Stimulated activated CD8-positive, alpha-beta memory T cell treated with anti-CD3 and anti-CD28 coated beads, Interleukin-2, amount 100 ng/mL, for 48 hours (primary cell): ENCODE results near the gene CHD1.
"Not testable (repeated sequence)": the region's sequence is repeated elsewhere in the genome, so short reads cannot be mapped to it uniquely, and the experiment has no call there.

Experiments
- DNase-seq, 2 donors: peaks; one replicate each; pipeline ENCODE4 v3.0.0-alpha.2; 2020; ENCODE audit warnings: low read depth in 2 of 2

CHD1 gene

DNA sequence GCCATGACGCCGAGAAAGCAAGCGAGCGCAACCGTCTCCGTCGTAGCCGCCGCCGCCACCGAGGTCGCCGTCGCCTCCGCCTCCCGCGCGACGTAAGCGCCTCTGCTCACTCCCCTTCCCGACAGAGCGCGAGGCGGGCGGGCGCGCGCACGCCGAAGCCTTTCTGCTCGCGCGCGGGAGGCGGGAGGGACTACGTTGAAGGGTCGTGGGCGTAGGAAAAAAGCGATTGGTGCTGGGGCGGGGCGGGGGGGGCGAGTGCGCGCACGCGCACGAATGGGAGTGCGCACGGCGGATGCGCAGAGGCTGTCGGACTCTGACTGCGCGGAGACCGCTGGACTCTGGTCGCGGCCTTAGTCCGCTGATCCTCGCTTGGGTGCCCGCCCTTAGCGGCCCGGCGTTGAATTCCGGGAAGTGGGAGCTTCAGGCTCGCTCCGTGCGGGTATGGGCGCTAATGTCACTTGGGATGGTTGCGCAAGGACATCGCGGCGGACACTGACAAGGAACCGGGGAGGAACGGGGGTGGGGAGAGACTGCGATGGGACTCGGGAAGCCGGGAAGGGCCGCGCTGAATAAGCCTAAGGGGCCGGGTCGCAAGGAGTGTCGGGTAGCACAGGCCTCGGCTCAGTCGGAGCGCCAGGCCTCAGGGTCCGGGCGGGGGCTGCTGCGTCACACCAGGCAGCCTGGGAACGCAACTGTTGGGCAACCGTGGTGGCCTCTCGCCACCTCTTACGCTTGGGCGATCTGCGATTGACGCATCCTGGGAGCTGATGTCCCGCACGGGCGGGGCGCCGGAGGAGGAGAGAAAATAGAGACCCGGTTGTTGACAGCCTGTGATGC, at the start of gene CHD1:
CHD1 (minus strand) TSS at position 135 of the 837 bp plus-strand sequence. CDS start 2,621 bp downstream, outside the sequence.
- DNase-seq = peak; percentile 90 to 91

- DNase-seq = no peak
Observed at GRCh38 chr5:98978528-98978927, 49.7 kb upstream of the CHD1 start.

- no peak for DNase-seq
Observed at GRCh38 chr5:98977723-98978122, 48.9 kb upstream of the CHD1 start.

DNA sequence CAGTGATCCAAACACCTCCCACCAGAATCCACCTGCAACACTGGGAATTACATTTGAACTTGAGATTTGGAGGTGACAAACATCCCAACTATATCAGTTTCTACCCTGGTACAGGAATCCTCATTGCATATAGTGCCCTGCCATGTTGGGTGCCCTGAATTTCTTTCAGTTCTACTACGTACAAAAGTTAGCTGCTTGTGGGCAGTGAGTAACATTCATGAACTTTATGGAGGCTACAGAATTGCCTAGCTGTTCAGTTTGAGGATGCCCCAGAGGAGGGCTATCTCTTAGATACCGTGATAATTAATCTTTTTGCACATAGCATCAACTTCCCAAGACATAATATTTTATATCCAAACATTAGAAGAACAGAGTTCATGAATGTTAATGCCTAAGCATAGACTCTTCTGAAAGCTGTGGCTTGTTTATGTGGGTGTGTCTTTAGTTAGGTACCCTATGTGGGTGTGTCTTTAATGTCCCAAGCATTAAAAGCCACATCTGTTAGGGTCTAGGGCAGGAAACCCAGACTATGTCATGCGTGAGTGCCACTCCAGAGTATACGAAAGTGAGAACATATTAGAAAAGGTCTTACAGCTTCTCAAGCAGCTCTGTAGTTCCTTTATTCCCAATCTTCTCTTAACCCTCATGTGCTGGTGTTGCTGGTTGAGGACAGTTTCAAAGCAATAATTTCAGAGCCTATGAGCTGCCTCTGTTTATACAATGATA, 47.0 kb upstream of the CHD1 start:
- no peak for DNase-seq

- DNase-seq = no peak
Observed at GRCh38 chr5:98975223-98975622, 46.4 kb upstream of the CHD1 start.

- DNase-seq = no peak
Observed at GRCh38 chr5:98969400-98969799, 40.6 kb upstream of the CHD1 start.

- DNase-seq = no peak
Observed at GRCh38 chr5:98968056-98968564, 39.3 kb upstream of the CHD1 start.

- no peak for DNase-seq
Observed at GRCh38 chr5:98965226-98965625, 36.4 kb upstream of the CHD1 start.

DNA sequence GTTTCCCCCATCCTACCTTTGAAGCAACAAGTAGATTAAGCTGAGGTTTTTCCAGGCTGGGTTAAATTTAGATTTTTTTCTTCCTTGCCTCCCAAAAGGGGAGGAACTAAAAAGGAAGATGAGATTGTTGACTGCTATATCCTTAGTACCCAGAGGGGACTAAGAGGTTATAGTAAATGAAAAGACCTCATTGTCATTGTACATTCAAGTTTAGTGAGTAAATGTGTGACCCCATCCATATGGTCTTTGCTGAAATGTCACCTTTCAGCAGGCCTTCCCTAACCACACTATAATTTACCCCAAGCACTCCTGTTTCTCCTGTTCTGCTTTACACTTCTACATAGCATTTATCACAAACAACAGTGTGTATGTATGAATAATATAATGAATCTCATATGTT, 35.8 kb upstream of the CHD1 start:
- DNase-seq = no peak

DNA sequence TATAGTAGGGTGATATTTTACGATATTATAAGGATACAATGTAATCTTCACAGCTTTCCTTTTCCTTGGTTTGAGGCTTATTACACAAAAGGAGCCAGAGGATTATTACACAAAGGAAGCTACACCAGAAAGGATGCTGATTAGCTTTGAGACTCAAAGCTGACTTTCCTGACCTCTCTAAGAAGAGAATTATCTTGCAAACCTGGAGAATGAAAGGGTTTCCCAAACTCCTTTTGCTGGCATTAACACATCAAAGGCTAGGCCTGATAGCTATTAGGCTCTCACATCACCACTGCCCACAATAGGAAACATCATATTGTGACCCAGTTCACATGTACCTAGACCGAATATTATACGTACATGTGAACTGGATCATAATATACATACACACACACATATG, 34.2 kb upstream of the CHD1 start:
- DNase-seq = no peak

- no peak for DNase-seq
Observed at GRCh38 chr5:98962587-98962986, 33.8 kb upstream of the CHD1 start.

- no peak for DNase-seq
Observed at GRCh38 chr5:98961665-98962344, 33.0 kb upstream of the CHD1 start.

DNA sequence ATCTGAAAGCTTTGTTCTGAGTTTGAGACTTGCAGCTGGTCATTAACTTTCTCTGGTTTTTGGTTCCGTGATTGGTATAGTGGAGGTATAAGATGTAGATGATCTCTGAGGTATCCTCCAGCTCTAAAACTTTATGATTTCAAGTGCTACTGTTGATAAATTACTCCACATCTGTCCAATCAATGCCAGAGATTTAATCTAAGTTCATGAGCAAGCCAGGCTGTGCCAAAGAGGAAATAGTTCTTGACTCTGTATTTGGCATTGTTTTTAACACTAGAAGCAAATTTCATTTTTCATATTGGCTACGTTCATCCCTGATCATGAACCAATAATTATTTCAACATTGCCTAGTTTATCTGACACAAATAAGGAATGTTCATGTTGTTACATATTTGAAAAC, 28.5 kb upstream of the CHD1 start:
- DNase-seq = no peak

- not testable (repeated sequence) for DNase-seq
Observed at GRCh38 chr5:98955888-98956287, 27.1 kb upstream of the CHD1 start.

DNA sequence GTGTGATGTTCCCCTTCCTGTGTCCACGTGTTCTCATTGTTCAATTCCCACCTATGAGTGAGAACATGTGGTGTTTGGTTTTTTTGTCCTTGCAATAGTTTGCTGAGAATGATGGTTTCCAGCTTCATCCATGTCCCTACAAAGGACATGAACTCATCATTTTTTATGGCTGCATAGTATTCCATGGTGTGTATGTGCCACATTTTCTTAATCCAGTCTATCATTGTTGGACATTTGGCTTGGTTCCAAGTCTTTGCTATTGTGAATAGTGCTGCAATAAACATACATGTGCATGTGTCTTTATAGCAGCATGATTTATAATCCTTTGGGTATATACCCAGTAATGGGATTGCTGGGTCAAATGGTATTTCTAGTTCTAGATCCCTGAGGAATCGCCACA, 26.7 kb upstream of the CHD1 start:
- not testable (repeated sequence) for DNase-seq

GRCh38 chr5:98954392-98955028, 25.7 kb upstream of the CHD1 start:
- DNase-seq = no peak

- no peak for DNase-seq
Observed at GRCh38 chr5:98942847-98943246, 14.0 kb upstream of the CHD1 start.

DNA sequence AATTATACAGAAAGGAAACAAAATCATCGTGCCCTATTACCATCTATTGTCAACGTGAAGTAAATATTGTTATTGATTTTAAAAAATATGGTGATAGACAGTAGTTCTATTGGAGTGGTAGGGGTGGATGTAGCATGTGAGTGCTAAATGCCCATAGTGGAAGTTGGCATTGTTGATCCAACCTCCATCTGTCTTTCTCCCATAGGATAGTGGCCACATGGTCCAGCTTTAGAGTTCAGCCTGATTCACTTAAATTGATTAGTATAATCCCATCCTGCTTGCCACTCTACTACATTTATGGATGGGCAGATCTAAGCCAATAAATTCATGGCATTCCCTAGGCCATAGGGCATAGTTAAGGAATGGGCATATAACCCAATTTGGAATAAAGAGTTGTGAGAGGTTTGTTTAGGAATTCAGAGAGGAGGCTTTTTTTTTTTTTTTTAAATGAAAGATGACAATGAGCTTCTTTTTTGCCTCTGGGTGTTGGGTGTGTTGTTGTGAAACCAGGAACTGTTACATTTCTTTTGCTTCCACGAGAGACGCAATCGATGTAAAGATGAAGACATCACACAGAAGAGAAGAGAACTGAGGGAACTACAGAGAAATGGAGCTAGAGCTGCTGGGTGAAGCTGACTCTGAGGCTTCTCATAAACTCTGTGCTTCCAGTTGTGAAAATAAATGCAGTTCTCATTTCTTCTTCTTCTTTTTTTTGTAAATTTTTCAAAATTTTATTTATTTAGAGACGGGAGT, 12.5 kb upstream of the CHD1 start:
- DNase-seq = no peak

DNA sequence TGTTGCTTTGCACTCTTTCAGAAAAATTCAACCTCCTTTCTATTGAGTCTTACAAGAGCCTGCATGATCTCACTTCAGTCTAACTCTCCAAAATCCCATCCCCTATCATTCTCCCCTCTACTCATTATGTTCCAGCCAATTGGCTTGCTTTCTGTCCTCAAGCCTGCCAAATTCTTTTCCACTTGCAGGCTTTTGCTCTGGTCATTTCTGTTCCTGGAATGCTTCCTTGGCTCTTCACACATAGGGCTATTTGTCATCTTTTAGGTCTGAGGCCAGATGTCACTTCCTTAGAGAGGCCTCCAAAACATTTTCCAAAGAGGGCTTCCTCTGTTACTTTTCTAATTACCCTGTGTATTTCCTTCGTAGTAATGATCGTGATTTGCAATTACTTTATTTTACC, 11.8 kb upstream of the CHD1 start:
- DNase-seq = no peak

GRCh38 chr5:98938464-98938863, 9.7 kb upstream of the CHD1 start:
- no peak for DNase-seq
